Measurements from ENCODE around the gene AUTS2. TPM values are rescaled to one million over a fixed set of nuclear protein-coding genes. Genes with fewer than 3 reads are reported as not detected.

The AUTS2 gene
- total and polyA plus RNA-seq, 10 of the 15 experiments (the other 5 are each of a cell fraction or from before 2014, with no cell fraction given), result 6.4 to 55.6 (median 21.6) TPM

GRCh38 chr7:70487886-70488285 lies 889.6 kb downstream of the AUTS2 start:
- Histone ChIP-seq H3K27me3 (replicated peaks in 1 of 2; ENCODE audit: control insufficient read depth in 2 of 2, insufficient read depth in 2 of 2, low read length in 1 of 2) (no peaks in the 10 kb centered on the region), H3K4me2 (ENCODE audit: control insufficient read depth, insufficient read depth) (no peak overlapping the region), H4K20me1 (ENCODE audit: control insufficient read depth, insufficient read depth) (no peaks in the 10 kb centered on the region), H3K9me3 (replicated peaks; ENCODE audit: control insufficient read depth, insufficient read depth, low read length) (no peaks in the 10 kb centered on the region), H3K79me2 (ENCODE audit: control insufficient read depth, insufficient read depth, low read length) (no peaks in the 10 kb centered on the region), H3K27ac (ENCODE audit: control insufficient read depth, insufficient read depth) (no peak overlapping the region), H3K36me3 (ENCODE audit: control insufficient read depth in 2 of 2, insufficient read depth in 2 of 2, low read length in 1 of 2) (peaks cover 0 to 1% of the 10 kb centered on the region in 2 experiments; a peak in 1 of 4 replicates), H2AFZ (ENCODE audit: control insufficient read depth, low read depth, low read length) (no peak overlapping the region), H3K4me1 (ENCODE audit: control insufficient read depth, insufficient read depth, low read length) (no peaks in the 10 kb centered on the region), H3K9ac (ENCODE audit: control insufficient read depth, insufficient read depth, low read length) (no peak overlapping the region), H3K4me3 (no peak overlapping the region)
- 78% methylated on average over 13 of the region's 13 CpGs for whole genome bisulfite sequencing (ENCODE audit: insufficient coverage, insufficient replicate concordance, low lambda C conversion rate, missing lambda C conversion rate)
- intact Hi-C loops (cut with micrococcal nuclease; ENCODE audit: unreplicated experiment) (no loop called here), in situ Hi-C loops (cut with MboI) (no loop called here)
- no peak for FAIRE-seq
- ChIA-PET POLR2A (no interaction called here), CTCF (no interaction called here), RAD21 (ENCODE audit: unreplicated experiment) (no interaction called here), SMC1A (ENCODE audit: uncharacterized antibody, unreplicated experiment) (interaction anchor here (0.8 kb wide), 2 partner anchors 158 to 210 kb away, joined by 3 to 4 read pairs; no protein-coding TSS in a partner anchor)
- no peak for ATAC-seq
- no TSS peak for BruUV-seq (replicated peaks)
- no peak for TF ChIP-seq RCOR1 (conservative IDR thresholded peaks at IDR 0.05; ENCODE audit: low read depth, low read length)
- no peak for TF ChIP-seq FOXK2 (IDR thresholded peaks at IDR 0.05)
- TF ChIP-seq RELB (IDR thresholded peaks at IDR 0.05; ENCODE audit: low read depth), result no peak
- no peak for TF ChIP-seq CBFB (IDR thresholded peaks at IDR 0.05; ENCODE audit: low read depth)
- TF ChIP-seq PAX8 (IDR thresholded peaks at IDR 0.05), result no peak
- no peak for TF ChIP-seq BACH1 (IDR thresholded peaks at IDR 0.05; ENCODE audit: borderline replicate concordance)
- TF ChIP-seq ZBED1 (IDR thresholded peaks at IDR 0.05; ENCODE audit: borderline replicate concordance), result no peak
- TF ChIP-seq POLR2AphosphoS5 (IDR thresholded peaks at IDR 0.05; ENCODE audit: low read length), result no peak
- TF ChIP-seq ZNF274 (IDR thresholded peaks at IDR 0.05; ENCODE audit: insufficient read depth, insufficient read length), result no peak
- no peak for TF ChIP-seq SREBF1 (IDR thresholded peaks at IDR 0.05; ENCODE audit: low read length)
- TF ChIP-seq SMC3 (IDR thresholded peaks at IDR 0.05; ENCODE audit: borderline replicate concordance, low read length), result no peak
- TF ChIP-seq SKIL (IDR thresholded peaks at IDR 0.05; ENCODE audit: low read depth, poor library complexity, severe bottlenecking), result no peak
- TF ChIP-seq ETV6 (conservative IDR thresholded peaks at IDR 0.05 in 1 of 2, IDR thresholded peaks at IDR 0.05 in 1 of 2; ENCODE audit: borderline replicate concordance in 1 of 2, low read depth in 1 of 2), result no peak
- TF ChIP-seq BHLHE40 (IDR thresholded peaks at IDR 0.05; ENCODE audit: borderline replicate concordance in 1 of 2, low read depth in 2 of 2, low read length in 1 of 2), result no peak
- TF ChIP-seq CHD2 (IDR thresholded peaks at IDR 0.05; ENCODE audit: borderline replicate concordance, low read depth, low read length), result no peak
- no peak for TF ChIP-seq MYB (IDR thresholded peaks at IDR 0.05; ENCODE audit: borderline replicate concordance, low read depth, low read length)
- no peak for TF ChIP-seq IKZF1 (conservative IDR thresholded peaks at IDR 0.05)
- no peak for TF ChIP-seq BMI1 (IDR thresholded peaks at IDR 0.05; ENCODE audit: borderline replicate concordance)
- TF ChIP-seq BCL11A (IDR thresholded peaks at IDR 0.05; ENCODE audit: low read depth, low read length), result no peak
- DNase-seq (ENCODE audit: low read depth, low spot score), result no peak

All from GM12878 (cell line).